ENCODE data around the gene FYCO1.
A peak's percentile ranks its signal among the peaks of the same experiment; 100 is the strongest.

FYCO1 gene

GRCh38 chr3:45943207-45943846 is 52.3 kb downstream of the FYCO1 start, which contains the start of gene CXCR6:
Gene CXCR6 (plus strand): TSS chr3:45943464. CDS start chr3:45946482, 3,018 bp downstream.
- peak; percentile 22 to 25 for DNase-seq (ENCODE audit: low read depth in 2 of 2)

- DNase-seq (ENCODE audit: low read depth in 2 of 2): no peak
Observed at GRCh38 chr3:45942051-45942825, 53.4 kb downstream of the FYCO1 start.

- DNase-seq (ENCODE audit: low read depth in 2 of 2): no peak
Observed at GRCh38 chr3:45940781-45941365, 54.8 kb downstream of the FYCO1 start.

- DNase-seq (ENCODE audit: low read depth in 2 of 2): no peak
Observed at GRCh38 chr3:45940004-45940780, 55.4 kb downstream of the FYCO1 start.

- no peak for DNase-seq (ENCODE audit: low read depth in 2 of 2)
Observed at GRCh38 chr3:45939341-45939771, 56.3 kb downstream of the FYCO1 start.

- DNase-seq (ENCODE audit: low read depth in 2 of 2): peak; percentile 77 to 84
Observed at GRCh38 chr3:45938864-45939263, 56.8 kb downstream of the FYCO1 start.

GRCh38 chr3:45938043-45938435 is 57.6 kb downstream of the FYCO1 start:
- no peak for DNase-seq (ENCODE audit: low read depth in 2 of 2)

GRCh38 chr3:45937206-45938042 is 58.2 kb downstream of the FYCO1 start:
- DNase-seq (ENCODE audit: low read depth in 2 of 2): no peak

- no peak for DNase-seq (ENCODE audit: low read depth in 2 of 2)
Observed at GRCh38 chr3:45936261-45936660, 59.4 kb downstream of the FYCO1 start.

- no peak for DNase-seq (ENCODE audit: low read depth in 2 of 2)
Observed at GRCh38 chr3:45933591-45933990, 62.0 kb downstream of the FYCO1 start.

- no peak for DNase-seq (ENCODE audit: low read depth in 2 of 2)
Observed at GRCh38 chr3:45932112-45932511, 63.5 kb downstream of the FYCO1 start.

- no peak for DNase-seq (ENCODE audit: low read depth in 2 of 2)
Observed at GRCh38 chr3:45931496-45931895, 64.1 kb downstream of the FYCO1 start.

GRCh38 chr3:45929042-45929679 is 66.5 kb downstream of the FYCO1 start:
- DNase-seq (ENCODE audit: low read depth in 2 of 2): peak in 1 of 2 donors; percentile 53

GRCh38 chr3:45927881-45928280 is 67.7 kb downstream of the FYCO1 start:
- no peak for DNase-seq (ENCODE audit: low read depth in 2 of 2)

GRCh38 chr3:45923755-45924154 is 71.9 kb downstream of the FYCO1 start:
- DNase-seq (ENCODE audit: low read depth in 2 of 2): no peak

GRCh38 chr3:45922950-45923590 is 72.6 kb downstream of the FYCO1 start:
- DNase-seq (ENCODE audit: low read depth in 2 of 2): no peak

- no peak for DNase-seq (ENCODE audit: low read depth in 2 of 2)
Observed at GRCh38 chr3:45922039-45922326, 73.6 kb downstream of the FYCO1 start.

- no peak for DNase-seq (ENCODE audit: low read depth in 2 of 2)
Observed at GRCh38 chr3:45921158-45922038, 74.2 kb downstream of the FYCO1 start.

- no peak for DNase-seq (ENCODE audit: low read depth in 2 of 2)
Observed at GRCh38 chr3:45917146-45917898, 78.3 kb downstream of the FYCO1 start.
